Lower lobe of right lung (tissue), 2 donors: ENCODE data around the gene PAK1. TPM values are rescaled to one million over a fixed set of nuclear protein-coding genes. Genes with fewer than 3 reads are reported as not detected.

Source experiments
- ATAC-seq, 2 donors: fragments of 200-7000 bp; cut with Tn5 transposase; one replicate each; pipeline ENCODE4 v1.9.1; 2020 to 2022; ENCODE audit warnings: mild to moderate bottlenecking in 2 of 2, moderate library complexity in 2 of 2
- DNase-seq: peaks from one replicate; pipeline ENCODE4 v3.0.0-alpha.2; 2020
- H3K27ac ChIP-seq: fragments of 200-600 bp; one replicate; pipeline ENCODE4 v1.8.0; 2022
- H3K27me3 ChIP-seq: fragments of 200-600 bp; one replicate; pipeline ENCODE4 v1.8.0; 2022; ENCODE audit warnings: low read depth
- H3K36me3 ChIP-seq: fragments of 200-600 bp; one replicate; pipeline ENCODE4 v1.8.0; 2022; ENCODE audit warnings: mild to moderate bottlenecking
- H3K4me1 ChIP-seq: fragments of 200-600 bp; one replicate; pipeline ENCODE4 v1.8.0; 2022
- H3K4me3 ChIP-seq: fragments of 200-600 bp; one replicate; pipeline ENCODE4 v1.8.0; 2022; ENCODE audit warnings: mild to moderate bottlenecking
- H3K9me3 ChIP-seq: fragments of 200-600 bp; one replicate; pipeline ENCODE4 v1.8.0; 2022
- CTCF ChIP-seq: fragments of 200-600 bp; IDR thresholded peaks from one replicate; pipeline ENCODE4 v1.8.0; 2022; ENCODE audit warnings: antibody characterized with exemption, mild to moderate bottlenecking
- intact Hi-C: fragments of 100-400 bp; cut with DNase I; formaldehyde crosslinking; loops from one replicate; pipeline ENCODE4 v1.11.0; 2022
- total RNA-seq: library from RNA; stranded (reverse); fragmentation: NEBNext Ultra II Directional; extraction: Animal tissue kit (Norgen Biotek cat#: 25700); gene quantifications from one replicate; pipeline ENCODE4 v1.2.1, GENCODE V29; 2021
- donor health status: DM: no; HTN: yes; CAD: no; lungs with severe emphysema.

PAK1 gene
- total RNA-seq, 1 donor from 2014 or later: 40.6 TPM

DNA sequence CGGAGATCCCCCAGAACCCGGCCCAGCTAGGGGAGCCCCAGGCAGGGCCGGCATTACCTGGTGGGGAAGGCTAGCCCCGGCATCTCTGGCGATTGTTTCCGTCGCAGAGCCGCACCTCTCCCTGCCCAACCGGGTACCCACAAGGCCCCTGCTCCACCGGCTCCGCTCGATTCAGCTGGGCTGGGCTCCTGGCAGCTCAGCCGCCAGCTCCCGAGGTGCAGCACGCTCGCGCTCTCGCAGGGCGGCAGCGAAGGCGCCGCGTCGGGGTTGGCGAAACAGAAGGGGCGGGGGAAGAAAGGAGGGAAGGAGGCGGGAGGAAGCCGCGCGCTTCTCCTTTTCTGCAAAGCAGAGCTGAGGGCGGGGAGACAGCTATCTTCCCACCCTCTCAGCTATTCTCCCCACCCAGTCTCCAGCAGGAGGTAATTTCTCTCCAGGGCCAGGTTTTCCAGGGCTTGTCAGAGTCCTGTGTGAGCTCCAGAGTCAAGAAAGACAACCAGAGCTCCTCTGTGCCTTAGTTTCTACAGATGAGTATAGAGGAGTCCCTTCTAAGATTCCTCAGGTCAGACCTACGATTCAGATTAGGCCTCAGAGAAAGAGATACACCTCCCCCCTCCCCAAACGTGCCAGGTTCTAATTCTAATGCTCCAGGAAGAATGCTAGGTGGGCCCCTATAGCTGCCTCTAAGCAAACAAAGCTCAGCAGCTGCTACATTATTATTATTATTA lies 62.0 kb downstream of the PAK1 start:
- Histone ChIP-seq H3K4me3 (peak overlapping the region; percentile 60), H3K9me3 (no peaks in the 10 kb centered on the region), H3K27ac (peak overlapping the region; percentile 71), H3K36me3 (no peaks in the 10 kb centered on the region), H3K27me3 (no peaks in the 10 kb centered on the region), H3K4me1 (peaks cover 24% of the 10 kb centered on the region)
- DNase-seq: peak; percentile 93
- TF ChIP-seq CTCF: peak; percentile 3
- intact Hi-C loops: no loop called here
- ATAC-seq: peak; percentile 97 to 99

GRCh38 chr11:77411137-77411707 lies 62.7 kb downstream of the PAK1 start:
- DNase-seq (peak; percentile 64), ATAC-seq (peak; percentile 75 to 82)
- no peaks in the 10 kb centered on the region for H3K27me3 ChIP-seq
- no peak for TF ChIP-seq CTCF
- H3K27ac ChIP-seq: peak overlapping the region; percentile 71
- peaks cover 24% of the 10 kb centered on the region for H3K4me1 ChIP-seq
- peak overlapping the region; percentile 60 for H3K4me3 ChIP-seq
- intact Hi-C loops: no loop called here
- no peaks in the 10 kb centered on the region for H3K9me3 ChIP-seq
- H3K36me3 ChIP-seq: no peaks in the 10 kb centered on the region

- no peaks in the 10 kb centered on the region for H3K27me3 ChIP-seq
- intact Hi-C loops: no loop called here
- DNase-seq (no peak), ATAC-seq (no peak)
- TF ChIP-seq CTCF: no peak
- peaks cover 24% of the 10 kb centered on the region for H3K4me1 ChIP-seq
- H3K36me3 ChIP-seq: no peaks in the 10 kb centered on the region
- H3K9me3 ChIP-seq: no peaks in the 10 kb centered on the region
- H3K4me3 ChIP-seq: peak overlapping the region; percentile 60
- H3K27ac ChIP-seq: no peak overlapping the region
These were observed 63.6 kb downstream of the PAK1 start for GRCh38 chr11:77410076-77410827.

GRCh38 chr11:77409046-77409445 lies 64.8 kb downstream of the PAK1 start:
- no peaks in the 10 kb centered on the region for H3K27me3 ChIP-seq
- ATAC-seq (no peak), DNase-seq (no peak)
- H3K36me3 ChIP-seq: no peaks in the 10 kb centered on the region
- H3K9me3 ChIP-seq: no peaks in the 10 kb centered on the region
- H3K4me3 ChIP-seq: no peak overlapping the region
- H3K4me1 ChIP-seq: peaks cover 24% of the 10 kb centered on the region
- intact Hi-C loops: no loop called here
- no peak for TF ChIP-seq CTCF
- H3K27ac ChIP-seq: no peak overlapping the region

GRCh38 chr11:77407613-77408012 lies 66.3 kb downstream of the PAK1 start:
- no peak for TF ChIP-seq CTCF
- Histone ChIP-seq H3K9me3 (no peaks in the 10 kb centered on the region), H3K27me3 (no peaks in the 10 kb centered on the region), H3K4me1 (peaks cover 24% of the 10 kb centered on the region), H3K27ac (no peak overlapping the region), H3K4me3 (no peak overlapping the region), H3K36me3 (no peaks in the 10 kb centered on the region)
- ATAC-seq (no peak), DNase-seq (no peak)
- intact Hi-C loops: no loop called here
